ENCODE results near the gene MAGI2.

The MAGI2 gene

DNA sequence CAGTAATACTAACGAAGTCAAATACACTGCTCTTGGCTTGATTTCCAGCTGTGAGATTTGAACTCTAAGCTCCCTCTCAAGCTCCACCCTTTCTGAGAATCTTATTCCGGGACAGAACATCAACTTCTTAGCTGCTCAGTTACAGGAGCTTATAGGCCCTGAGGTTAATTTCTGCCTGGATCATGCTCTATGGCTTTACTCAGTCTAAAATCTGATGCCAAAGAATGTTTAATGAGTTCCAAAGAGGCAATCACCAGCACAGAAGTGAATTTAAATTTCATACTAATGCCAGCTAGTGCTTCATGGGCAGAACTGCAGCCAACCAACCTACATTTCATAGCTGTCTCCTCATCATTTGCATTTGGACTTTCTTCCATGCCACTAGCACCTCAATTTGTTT is 707.2 kb downstream of the MAGI2 start:
- Histone ChIP-seq H3K27me3 (ENCODE audit: control insufficient read depth in 3 of 3, insufficient read depth in 3 of 3, low read depth in 1 of 3, low read length in 3 of 3) (no peaks in the 10 kb centered on the region), H2AK5ac (ENCODE audit: low read depth, low read length) (no peak overlapping the region), H3K27ac (replicated peaks; ENCODE audit: low read length) (no peak overlapping the region), H3K23ac (ENCODE audit: low read depth, low read length, poor library complexity) (no peak overlapping the region), H3K4me2 (ENCODE audit: insufficient read depth, low read length, poor library complexity, severe bottlenecking) (no peak overlapping the region), H3K79me1 (ENCODE audit: low read depth, low read length) (no peaks in the 10 kb centered on the region), H3K4me3 (ENCODE audit: low read length in 2 of 2) (no peak overlapping the region), H2AFZ (ENCODE audit: low read length) (no peak overlapping the region), H3K9me3 (replicated peaks in 1 of 2; ENCODE audit: control insufficient read depth in 2 of 2, insufficient read depth in 1 of 2, low read depth in 1 of 2, low read length in 2 of 2) (no peaks in the 10 kb centered on the region), H3K9ac (ENCODE audit: low read depth, low read length, poor library complexity) (no peak overlapping the region), H2BK5ac (ENCODE audit: low read length) (no peak overlapping the region), H3K18ac (ENCODE audit: low read length) (no peak overlapping the region), H3K36me3 (replicated peaks in 1 of 2; ENCODE audit: control insufficient read depth in 2 of 2, insufficient read depth in 2 of 2, low read length in 2 of 2) (no peaks in the 10 kb centered on the region), H2BK12ac (ENCODE audit: low read length) (no peak overlapping the region), H2BK15ac (ENCODE audit: low read length) (no peak overlapping the region), H4K8ac (ENCODE audit: low read depth, low read length) (no peak overlapping the region), H4K91ac (ENCODE audit: low read depth, low read length, poor library complexity) (no peak overlapping the region), H3K4ac (ENCODE audit: low read length) (no peak overlapping the region), H2BK120ac (ENCODE audit: low read depth, low read length) (no peak overlapping the region), H3K4me1 (ENCODE audit: control insufficient read depth in 2 of 2, insufficient read depth in 1 of 2, low read depth in 1 of 2, low read length in 2 of 2) (no peaks in the 10 kb centered on the region), H3K14ac (ENCODE audit: low read length) (no peak overlapping the region)
- no peak for DNase-seq (ENCODE audit: low spot score)
- WGBS, 2 donors (ENCODE audit: extremely low coverage in 2 of 2, insufficient read length in 2 of 2, insufficient replicate concordance in 1 of 2), result no CpG with 5 or more reads among the region's 2 CpGs

DNA sequence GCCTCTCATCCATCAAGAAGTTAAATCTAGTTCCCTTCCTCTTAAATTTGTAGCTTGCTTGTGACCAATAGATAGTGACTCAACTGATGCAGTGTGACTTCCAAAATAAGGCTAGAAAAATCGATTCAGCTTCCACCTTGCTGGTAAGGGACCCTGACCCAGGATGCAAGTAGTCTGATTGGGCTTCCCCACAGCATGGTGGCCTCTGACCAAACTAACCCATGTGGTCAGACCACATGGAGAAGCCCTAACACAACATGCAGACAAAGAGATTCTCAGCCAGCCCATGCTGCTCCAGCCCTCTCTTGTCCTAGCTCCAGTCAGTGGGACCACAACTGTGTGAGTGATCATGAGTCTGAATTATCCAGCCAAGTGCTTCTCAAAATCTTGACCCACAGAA is 710.8 kb downstream of the MAGI2 start:
- Histone ChIP-seq H2BK15ac (ENCODE audit: low read length) (no peak overlapping the region), H3K27me3 (ENCODE audit: control insufficient read depth in 3 of 3, insufficient read depth in 3 of 3, low read depth in 1 of 3, low read length in 3 of 3) (no peaks in the 10 kb centered on the region), H3K14ac (ENCODE audit: low read length) (no peak overlapping the region), H3K4me1 (ENCODE audit: control insufficient read depth in 2 of 2, insufficient read depth in 1 of 2, low read depth in 1 of 2, low read length in 2 of 2) (no peaks in the 10 kb centered on the region), H3K23ac (ENCODE audit: low read depth, low read length, poor library complexity) (no peak overlapping the region), H2BK120ac (ENCODE audit: low read depth, low read length) (no peak overlapping the region), H2BK5ac (ENCODE audit: low read length) (no peak overlapping the region), H3K9me3 (replicated peaks in 1 of 2; ENCODE audit: control insufficient read depth in 2 of 2, insufficient read depth in 1 of 2, low read depth in 1 of 2, low read length in 2 of 2) (no peaks in the 10 kb centered on the region), H3K4me3 (ENCODE audit: low read length in 2 of 2) (no peak overlapping the region), H3K27ac (replicated peaks; ENCODE audit: low read length) (no peak overlapping the region), H3K9ac (ENCODE audit: low read depth, low read length, poor library complexity) (no peak overlapping the region), H2AK5ac (ENCODE audit: low read depth, low read length) (no peak overlapping the region), H3K18ac (ENCODE audit: low read length) (no peak overlapping the region), H4K91ac (ENCODE audit: low read depth, low read length, poor library complexity) (no peak overlapping the region), H3K4ac (ENCODE audit: low read length) (no peak overlapping the region), H3K36me3 (replicated peaks in 1 of 2; ENCODE audit: control insufficient read depth in 2 of 2, insufficient read depth in 2 of 2, low read length in 2 of 2) (no peaks in the 10 kb centered on the region), H3K4me2 (ENCODE audit: insufficient read depth, low read length, poor library complexity, severe bottlenecking) (no peak overlapping the region), H2BK12ac (ENCODE audit: low read length) (no peak overlapping the region), H3K79me1 (ENCODE audit: low read depth, low read length) (no peaks in the 10 kb centered on the region), H4K8ac (ENCODE audit: low read depth, low read length) (no peak overlapping the region), H2AFZ (ENCODE audit: low read length) (no peak overlapping the region)
- no CpG with 5 or more reads among the region's 1 CpG for WGBS, 2 donors (ENCODE audit: extremely low coverage in 2 of 2, insufficient read length in 2 of 2, insufficient replicate concordance in 1 of 2)
- no peak for DNase-seq (ENCODE audit: low spot score)

DNA sequence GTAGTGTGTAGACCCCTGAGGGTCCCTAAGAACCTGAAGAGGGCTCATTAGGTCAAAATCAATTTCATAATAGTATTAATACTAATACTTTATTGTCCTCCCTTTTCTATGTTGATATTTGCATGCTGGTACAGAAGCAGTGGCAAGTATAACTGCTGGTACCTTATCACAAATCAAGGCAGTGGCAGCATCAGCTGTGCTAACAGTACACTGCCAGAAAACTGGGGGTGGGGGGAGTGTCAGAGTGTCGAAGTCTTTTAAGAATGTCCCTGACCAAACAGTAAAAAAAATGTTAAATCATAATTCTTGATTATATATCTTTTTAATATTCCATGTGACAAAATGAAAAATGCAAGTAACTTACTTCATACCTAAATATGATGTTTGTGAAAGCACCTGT is 716.9 kb downstream of the MAGI2 start:
- Histone ChIP-seq H3K4me1 (ENCODE audit: control insufficient read depth in 2 of 2, insufficient read depth in 1 of 2, low read depth in 1 of 2, low read length in 2 of 2) (no peaks in the 10 kb centered on the region), H4K8ac (ENCODE audit: low read depth, low read length) (no peak overlapping the region), H3K36me3 (replicated peaks in 1 of 2; ENCODE audit: control insufficient read depth in 2 of 2, insufficient read depth in 2 of 2, low read length in 2 of 2) (no peaks in the 10 kb centered on the region), H3K4me2 (ENCODE audit: insufficient read depth, low read length, poor library complexity, severe bottlenecking) (no peak overlapping the region), H3K23ac (ENCODE audit: low read depth, low read length, poor library complexity) (no peak overlapping the region), H3K79me1 (ENCODE audit: low read depth, low read length) (no peaks in the 10 kb centered on the region), H2AFZ (ENCODE audit: low read length) (no peak overlapping the region), H2BK5ac (ENCODE audit: low read length) (no peak overlapping the region), H3K4ac (ENCODE audit: low read length) (no peak overlapping the region), H3K14ac (ENCODE audit: low read length) (no peak overlapping the region), H2AK5ac (ENCODE audit: low read depth, low read length) (no peak overlapping the region), H3K4me3 (ENCODE audit: low read length in 2 of 2) (no peak overlapping the region), H4K91ac (ENCODE audit: low read depth, low read length, poor library complexity) (no peak overlapping the region), H3K18ac (ENCODE audit: low read length) (no peak overlapping the region), H2BK12ac (ENCODE audit: low read length) (no peak overlapping the region), H3K27ac (replicated peaks; ENCODE audit: low read length) (no peak overlapping the region), H2BK15ac (ENCODE audit: low read length) (no peak overlapping the region), H3K9me3 (replicated peaks in 1 of 2; ENCODE audit: control insufficient read depth in 2 of 2, insufficient read depth in 1 of 2, low read depth in 1 of 2, low read length in 2 of 2) (no peaks in the 10 kb centered on the region), H3K27me3 (ENCODE audit: control insufficient read depth in 3 of 3, insufficient read depth in 3 of 3, low read depth in 1 of 3, low read length in 3 of 3) (no peaks in the 10 kb centered on the region), H2BK120ac (ENCODE audit: low read depth, low read length) (no peak overlapping the region), H3K9ac (ENCODE audit: low read depth, low read length, poor library complexity) (no peak overlapping the region)
- no peak for DNase-seq (ENCODE audit: low spot score)
- WGBS, 2 donors (ENCODE audit: extremely low coverage in 2 of 2, insufficient read length in 2 of 2, insufficient replicate concordance in 1 of 2), result no CpG with 5 or more reads among the region's 1 CpG

DNA sequence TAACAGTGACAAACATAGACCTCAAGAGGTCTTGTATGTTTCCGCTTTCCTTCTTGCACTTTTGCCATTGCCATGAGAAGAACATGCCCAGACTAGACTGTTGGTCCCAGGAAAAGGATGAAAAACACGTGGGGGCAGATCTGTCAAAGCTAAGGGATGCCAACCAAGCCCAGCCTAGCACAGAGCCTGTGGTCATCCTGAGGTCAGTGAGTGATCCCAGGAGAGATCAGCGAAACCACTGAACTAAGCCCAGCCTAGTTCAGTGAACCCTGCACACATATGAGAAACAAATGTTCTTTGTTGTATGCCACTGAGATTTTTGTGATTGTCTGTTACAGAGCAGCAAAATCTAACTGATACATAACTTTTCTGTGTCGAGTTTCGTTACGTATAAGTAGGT is 718.8 kb downstream of the MAGI2 start:
- H4K8ac ChIP-seq (ENCODE audit: low read depth, low read length), result no peak overlapping the region
- no peak for DNase-seq (ENCODE audit: low spot score)
- H3K27ac ChIP-seq (replicated peaks; ENCODE audit: low read length), result no peak overlapping the region
- H2BK120ac ChIP-seq (ENCODE audit: low read depth, low read length), result no peak overlapping the region
- no peak overlapping the region for H3K18ac ChIP-seq (ENCODE audit: low read length)
- WGBS, 2 donors (ENCODE audit: extremely low coverage in 2 of 2, insufficient read length in 2 of 2, insufficient replicate concordance in 1 of 2), result no CpG with 5 or more reads among the region's 6 CpGs
- no peak overlapping the region for H4K91ac ChIP-seq (ENCODE audit: low read depth, low read length, poor library complexity)
- no peak overlapping the region for H3K14ac ChIP-seq (ENCODE audit: low read length)
- H3K79me1 ChIP-seq (ENCODE audit: low read depth, low read length), result no peaks in the 10 kb centered on the region
- no peak overlapping the region for H2AK5ac ChIP-seq (ENCODE audit: low read depth, low read length)
- no peaks in the 10 kb centered on the region for H3K36me3 ChIP-seq (replicated peaks in 1 of 2; ENCODE audit: control insufficient read depth in 2 of 2, insufficient read depth in 2 of 2, low read length in 2 of 2)
- H3K27me3 ChIP-seq (ENCODE audit: control insufficient read depth in 3 of 3, insufficient read depth in 3 of 3, low read depth in 1 of 3, low read length in 3 of 3), result no peaks in the 10 kb centered on the region
- H3K4ac ChIP-seq (ENCODE audit: low read length), result no peak overlapping the region
- H3K4me1 ChIP-seq (ENCODE audit: control insufficient read depth in 2 of 2, insufficient read depth in 1 of 2, low read depth in 1 of 2, low read length in 2 of 2), result no peaks in the 10 kb centered on the region
- H3K9ac ChIP-seq (ENCODE audit: low read depth, low read length, poor library complexity), result no peak overlapping the region
- no peak overlapping the region for H2BK12ac ChIP-seq (ENCODE audit: low read length)
- no peak overlapping the region for H2BK5ac ChIP-seq (ENCODE audit: low read length)
- no peak overlapping the region for H2AFZ ChIP-seq (ENCODE audit: low read length)
- H3K4me3 ChIP-seq (ENCODE audit: low read length in 2 of 2), result no peak overlapping the region
- no peak overlapping the region for H3K4me2 ChIP-seq (ENCODE audit: insufficient read depth, low read length, poor library complexity, severe bottlenecking)
- no peak overlapping the region for H3K23ac ChIP-seq (ENCODE audit: low read depth, low read length, poor library complexity)
- H2BK15ac ChIP-seq (ENCODE audit: low read length), result no peak overlapping the region
- H3K9me3 ChIP-seq (replicated peaks in 1 of 2; ENCODE audit: control insufficient read depth in 2 of 2, insufficient read depth in 1 of 2, low read depth in 1 of 2, low read length in 2 of 2), result no peaks in the 10 kb centered on the region

All from neuronal stem cell (in vitro differentiated cells).